GM19452 (cell line): ENCODE data around the gene GCK.

Experiments
- ATAC-seq: cut with Tn5 transposase; IDR thresholded peaks from one replicate; pipeline ENCODE4 v1.9.1; 2021; ENCODE audit not compliant: unreplicated experiment

GCK gene

DNA sequence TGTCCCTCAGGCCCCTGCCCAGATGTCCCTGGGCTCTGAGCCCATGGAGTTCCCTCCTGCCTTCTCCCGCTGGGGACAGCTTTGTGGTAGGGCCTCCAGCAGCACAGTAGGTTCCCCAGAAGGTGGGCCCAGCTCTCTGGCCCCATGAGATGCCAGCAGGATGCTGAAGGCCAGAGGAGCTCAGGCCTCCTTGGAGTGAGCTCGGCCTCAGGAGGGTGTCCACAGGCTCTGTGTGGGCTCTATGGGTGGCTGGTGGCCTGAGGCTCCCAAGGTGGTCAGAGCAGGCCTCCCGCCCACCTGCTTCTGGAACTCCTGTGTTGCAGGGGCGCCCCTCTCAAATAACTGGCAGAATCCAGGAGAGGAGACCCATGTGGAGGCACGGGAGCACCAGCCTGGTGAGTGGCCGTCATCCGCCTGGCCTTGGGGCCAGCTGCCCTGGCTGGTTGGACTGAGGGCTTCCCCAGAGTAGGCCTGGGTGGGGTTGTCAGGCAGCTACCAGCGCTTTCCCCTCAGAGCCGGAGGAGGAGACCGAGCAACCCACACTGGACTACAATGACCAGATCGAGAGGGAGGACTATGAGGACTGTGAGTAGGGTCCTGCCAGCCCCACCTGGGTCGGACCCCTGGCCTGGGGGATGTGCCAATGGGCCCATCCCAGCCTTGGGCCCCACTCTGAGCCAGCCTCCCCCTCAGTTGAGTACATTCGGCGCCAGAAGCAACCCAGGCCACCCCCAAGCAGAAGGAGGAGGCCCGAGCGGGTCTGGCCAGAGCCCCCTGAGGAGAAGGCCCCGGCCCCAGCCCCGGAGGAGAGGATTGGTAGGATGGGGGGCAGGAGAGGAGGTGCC lies 81.9 kb downstream of the GCK start:
- ATAC-seq, result no peak

- ATAC-seq, result no peak
These were observed 82.8 kb downstream of the GCK start for GRCh38 chr7:44106311-44107065.

GRCh38 chr7:44105832-44106231 lies 83.4 kb downstream of the GCK start:
- no peak for ATAC-seq

DNA sequence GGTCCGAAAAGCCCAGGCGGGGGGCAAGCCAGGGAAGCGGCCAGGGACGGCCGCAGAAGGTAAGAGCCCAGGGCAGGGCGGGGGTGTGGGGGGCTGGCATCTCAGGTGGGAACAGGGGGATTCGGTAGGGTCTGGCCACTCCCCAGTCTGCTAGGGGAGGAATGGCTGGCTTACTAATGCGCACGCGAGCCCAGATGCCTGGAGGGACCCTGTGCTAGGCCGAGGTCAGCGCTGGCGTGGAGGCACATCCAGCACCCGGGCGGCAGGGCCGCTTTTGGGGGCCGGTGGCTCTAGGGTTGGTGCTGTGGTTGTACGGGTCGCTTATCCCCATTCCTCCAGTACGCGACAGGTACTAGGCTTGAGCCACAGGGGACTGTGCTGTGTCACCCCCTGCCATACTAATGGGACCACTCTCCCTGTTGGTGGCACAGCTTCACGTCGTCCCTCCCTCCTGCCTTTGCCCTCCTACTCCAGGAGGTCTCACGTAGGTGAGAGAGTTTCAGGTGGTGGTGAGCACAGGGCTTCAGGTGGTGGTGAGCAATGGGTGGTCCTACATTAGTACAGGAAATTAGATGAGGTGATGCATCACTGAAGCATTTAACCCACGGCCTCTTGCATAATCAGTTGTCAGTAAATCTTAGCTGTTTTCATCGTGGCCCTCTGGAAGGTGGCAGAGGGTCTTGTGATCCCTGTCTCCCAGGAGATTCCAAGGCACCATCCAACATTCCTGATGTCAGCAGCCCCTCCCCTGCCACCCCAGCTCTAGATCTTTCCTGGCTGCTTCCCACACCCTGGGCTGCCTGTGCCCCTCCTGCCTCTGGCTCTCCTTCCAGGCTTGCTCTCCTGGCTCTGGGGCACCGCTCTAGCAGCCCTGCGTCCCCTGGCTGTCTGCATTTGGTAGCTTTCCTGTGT lies 84.1 kb downstream of the GCK start:
- ATAC-seq, result no peak

DNA sequence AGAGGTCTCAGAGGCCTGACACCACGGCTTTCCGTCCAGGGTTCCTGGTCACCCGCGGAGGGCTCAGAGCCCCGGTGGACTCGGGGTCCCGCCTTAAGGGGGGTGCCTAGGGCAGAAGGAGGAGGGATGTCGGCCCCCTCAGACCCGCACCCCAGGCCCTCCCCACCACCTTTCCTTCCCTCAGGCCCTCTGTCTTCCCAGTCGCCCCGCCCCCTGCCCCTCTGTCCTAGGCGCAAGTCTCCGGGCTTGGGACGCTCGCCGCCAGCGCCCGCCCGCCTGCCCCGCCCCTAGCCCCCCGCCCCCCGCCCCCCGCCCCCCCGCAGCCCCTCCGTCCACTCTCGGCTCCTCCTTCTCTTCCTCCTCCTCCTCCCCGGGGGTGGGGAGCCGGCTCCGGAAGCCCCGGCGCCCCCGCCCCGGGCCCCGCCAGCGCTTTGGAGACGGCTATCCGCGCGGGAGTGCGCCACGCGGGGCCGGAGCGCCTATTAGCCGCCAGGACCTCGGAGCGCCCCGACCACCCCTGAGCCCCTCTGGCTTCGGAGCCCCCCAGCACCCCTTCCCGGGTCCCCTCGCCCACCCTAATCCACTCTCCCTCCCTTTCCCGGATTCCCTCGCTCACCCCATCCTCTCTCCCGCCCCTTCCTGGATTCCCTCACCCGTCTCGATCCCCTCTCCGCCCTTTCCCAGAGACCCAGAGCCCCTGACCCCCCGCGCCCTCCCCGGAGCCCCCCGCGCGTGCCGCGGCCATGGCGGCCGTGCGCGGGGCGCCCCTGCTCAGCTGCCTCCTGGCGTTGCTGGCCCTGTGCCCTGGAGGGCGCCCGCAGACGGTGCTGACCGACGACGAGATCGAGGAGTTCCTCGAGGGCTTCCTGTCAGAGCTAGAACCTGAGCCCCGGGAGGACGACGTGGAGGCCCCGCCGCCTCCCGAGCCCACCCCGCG lies 85.0 kb downstream of the GCK start, which contains the start of gene AEBP1:
Gene AEBP1, plus strand, starts transcription at position 423 of the 937 bp plus-strand sequence. Its CDS starts 321 bp downstream, at position 744.
- ATAC-seq, result no peak

DNA sequence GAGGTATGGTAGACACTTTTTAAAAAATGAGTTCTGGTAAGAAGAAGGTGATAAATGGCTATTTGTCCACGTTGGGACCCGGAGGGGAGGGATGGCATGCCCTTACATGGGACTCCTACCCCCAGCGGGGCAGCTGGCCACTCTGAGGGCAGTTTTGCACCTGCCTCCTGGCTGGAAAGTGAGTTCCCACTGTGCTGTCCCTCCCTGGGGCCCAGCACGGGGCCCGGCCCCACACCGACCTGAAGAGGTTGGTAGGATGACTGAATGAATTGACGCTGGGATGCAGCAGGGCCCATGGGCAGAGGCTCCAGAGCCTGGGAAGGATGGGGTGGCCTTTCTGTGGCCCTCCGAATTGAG lies 85.7 kb downstream of the GCK start:
- no peak for ATAC-seq

- ATAC-seq, result no peak
These were observed 86.2 kb downstream of the GCK start for GRCh38 chr7:44102846-44103565.

DNA sequence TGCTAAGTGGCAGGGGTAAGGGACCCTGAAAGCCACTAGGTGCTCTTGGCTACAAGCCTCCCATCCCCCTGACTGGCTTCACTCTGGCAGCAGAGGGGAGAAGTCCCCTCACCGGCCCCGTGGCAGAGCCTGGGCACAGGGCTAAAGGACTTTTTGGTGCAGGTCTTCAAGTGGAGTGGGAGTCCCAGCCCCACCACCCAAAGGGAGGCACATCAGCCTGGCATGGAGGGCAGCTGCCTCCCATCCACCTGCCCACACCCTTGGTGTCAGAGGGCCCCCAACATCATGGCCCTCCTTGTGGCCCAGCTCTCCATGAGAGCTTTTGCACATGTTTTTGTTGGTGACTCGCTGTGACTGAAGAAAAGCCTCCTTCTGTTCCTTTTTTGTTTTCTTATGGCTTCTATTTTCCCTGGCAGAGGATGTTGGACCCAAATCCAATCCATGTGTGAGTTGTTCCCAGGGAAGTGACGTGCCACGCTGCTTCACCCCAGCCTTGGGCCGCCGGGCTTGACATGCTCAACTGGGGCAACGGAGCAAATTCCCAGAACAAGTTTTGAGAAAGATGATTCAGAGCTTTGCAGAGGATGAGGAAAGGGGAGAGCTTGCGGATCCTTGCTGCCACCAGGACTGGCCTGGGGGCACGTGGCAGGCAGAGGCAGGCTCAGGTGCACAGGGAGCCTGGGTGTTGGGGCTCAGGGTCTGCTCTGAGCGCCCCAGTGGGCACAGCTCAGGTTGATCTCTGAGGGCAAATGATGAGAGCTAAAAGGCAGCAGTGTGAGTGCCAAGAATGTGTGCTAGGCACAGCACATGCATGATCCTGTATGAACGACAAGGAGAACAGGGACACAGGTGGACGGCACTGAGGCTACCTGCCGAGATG lies 87.0 kb downstream of the GCK start:
- ATAC-seq, result no peak

GRCh38 chr7:44101303-44101965 lies 87.8 kb downstream of the GCK start:
- no peak for ATAC-seq

DNA sequence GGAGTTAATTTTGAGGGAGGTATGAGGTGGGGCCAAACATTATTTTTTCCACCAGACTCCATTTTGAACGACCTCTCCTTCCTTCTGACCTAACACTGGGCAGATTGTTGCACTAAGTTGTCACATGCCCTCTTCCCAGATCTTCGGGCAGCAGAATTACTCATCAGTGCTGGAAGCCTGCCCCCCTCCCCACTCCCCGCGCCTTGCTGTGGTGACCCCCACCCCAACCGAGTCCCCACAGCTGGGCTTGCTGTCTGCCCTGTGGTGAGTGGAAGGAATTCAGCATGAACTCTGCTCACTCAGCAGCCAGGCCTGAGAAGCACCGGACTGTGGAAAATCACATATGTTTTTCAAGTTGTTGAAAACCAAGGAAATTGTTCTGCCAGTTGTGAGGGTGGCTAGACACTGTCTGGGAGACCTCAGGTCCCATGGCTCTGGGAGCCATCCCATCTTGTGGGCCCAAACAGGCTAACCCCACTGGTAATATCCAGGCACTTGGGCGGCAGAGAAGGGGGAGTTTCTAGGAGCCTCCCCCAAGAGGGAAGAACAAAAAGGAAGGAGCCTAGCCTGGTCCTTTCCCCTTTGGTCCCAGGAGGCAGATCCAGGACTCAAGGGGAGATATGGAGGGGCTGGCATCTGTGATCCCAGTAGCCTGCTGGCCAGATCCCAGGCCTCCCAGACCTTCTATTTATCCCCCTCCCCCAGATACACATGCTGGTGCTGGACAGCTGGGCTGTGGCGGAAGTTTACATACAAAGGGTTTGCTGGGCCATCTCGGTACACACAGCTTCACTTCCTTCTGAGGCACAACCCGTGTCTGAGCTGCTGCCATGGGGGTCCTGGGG lies 88.6 kb downstream of the GCK start:
- ATAC-seq, result no peak

- no peak for ATAC-seq
These were observed 89.6 kb downstream of the GCK start for GRCh38 chr7:44099669-44100068.

GRCh38 chr7:44098092-44099068 lies 90.9 kb downstream of the GCK start:
- no peak for ATAC-seq

DNA sequence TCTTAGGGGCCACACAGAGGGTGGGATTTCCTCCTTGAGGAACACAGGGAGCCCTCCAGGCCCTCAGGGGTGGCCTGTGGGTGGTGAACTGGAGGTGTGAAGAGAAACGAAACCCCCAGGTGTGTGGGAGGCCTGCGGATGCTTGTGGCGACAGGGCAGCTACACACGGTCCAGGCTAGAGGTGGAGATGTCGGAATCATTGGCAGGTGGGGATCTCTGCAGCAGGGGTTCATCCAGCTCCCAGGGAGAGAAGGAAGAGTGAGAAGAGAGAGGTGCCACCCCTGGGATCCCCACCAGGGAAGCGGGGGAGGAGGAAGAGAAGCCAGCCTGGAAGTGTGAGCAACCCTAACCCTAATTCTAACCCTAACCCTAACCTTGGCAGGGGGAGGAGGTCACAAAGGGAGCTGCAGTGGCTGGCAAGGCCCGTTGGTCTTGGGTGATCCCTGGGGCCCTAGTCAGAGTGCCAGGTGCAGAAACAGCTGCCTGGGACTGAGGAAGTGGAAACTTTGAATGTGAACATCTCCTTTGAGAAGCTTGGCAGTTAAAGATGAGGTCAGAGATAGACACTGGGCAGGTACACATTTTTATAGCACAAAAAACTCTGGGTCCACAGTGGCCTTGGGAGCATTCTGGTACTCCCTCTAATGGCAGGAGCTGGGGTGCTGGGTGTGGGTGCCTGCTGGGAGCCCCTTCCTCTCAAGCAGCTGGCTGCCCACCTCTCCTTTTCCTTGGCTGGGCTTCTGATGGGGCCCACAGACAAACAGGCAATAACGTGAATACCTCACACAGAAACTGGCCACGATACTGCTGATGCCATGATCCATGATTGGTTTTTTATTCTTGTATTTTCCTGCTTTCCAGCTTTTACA lies 91.9 kb downstream of the GCK start:
- peak; percentile 72 for ATAC-seq

DNA sequence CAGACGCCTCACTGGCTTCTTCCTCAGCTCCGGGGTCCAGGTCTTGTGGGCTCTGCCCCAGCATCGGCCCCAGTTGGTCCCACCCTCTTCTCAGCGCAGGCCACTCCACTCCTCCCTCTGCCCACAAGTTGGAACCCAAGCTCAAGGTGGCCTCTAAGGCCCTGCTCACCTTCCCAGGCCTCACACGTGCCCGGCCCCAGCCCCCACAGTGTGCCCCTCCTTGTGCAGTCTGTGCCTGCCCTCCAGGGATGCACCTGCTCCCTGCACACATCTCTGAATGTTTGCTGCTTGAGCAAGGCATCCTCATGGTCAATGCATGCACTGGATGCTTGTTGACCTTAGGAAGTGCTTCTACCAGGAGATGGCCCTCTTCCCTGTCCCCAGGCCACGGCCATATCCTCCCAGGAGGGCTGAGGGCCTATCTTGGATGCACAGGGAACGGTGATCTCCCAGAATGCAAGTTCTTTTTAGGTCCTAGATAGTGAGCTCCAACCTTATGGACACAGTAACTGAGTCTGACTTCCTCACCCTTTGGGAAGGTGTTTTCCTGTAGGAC lies 92.8 kb downstream of the GCK start:
- ATAC-seq, result no peak

- no peak for ATAC-seq
These were observed 93.5 kb downstream of the GCK start for GRCh38 chr7:44095781-44096180.
